LNCaP clone FGC (cell line): Measurements from ENCODE around the gene SCFD2.

Experiments
- DNase-seq: peaks from one replicate; pipeline ENCODE4 v3.0.0-alpha.2; 2011; ENCODE audit warnings: low read depth
- H3K4me3 ChIP-seq: 2 replicates; pipeline ENCODE4 v1.5.1; 2011; ENCODE audit warnings: mild to moderate bottlenecking, low read depth, low read length, control low read depth
- TF ChIP-seq, protein P1 (sequence below): IDR thresholded peaks from 2 replicates; pipeline ENCODE4 v1.5.1; 2012; ENCODE audit warnings: mild to moderate bottlenecking; ENCODE audit not compliant: control insufficient read depth, insufficient read depth; ENCODE audit errors: extremely low read depth

The SCFD2 gene

GRCh38 chr4:52911684-52912294 lies 454.1 kb downstream of the SCFD2 start:
- TF ChIP-seq, protein P1, sequence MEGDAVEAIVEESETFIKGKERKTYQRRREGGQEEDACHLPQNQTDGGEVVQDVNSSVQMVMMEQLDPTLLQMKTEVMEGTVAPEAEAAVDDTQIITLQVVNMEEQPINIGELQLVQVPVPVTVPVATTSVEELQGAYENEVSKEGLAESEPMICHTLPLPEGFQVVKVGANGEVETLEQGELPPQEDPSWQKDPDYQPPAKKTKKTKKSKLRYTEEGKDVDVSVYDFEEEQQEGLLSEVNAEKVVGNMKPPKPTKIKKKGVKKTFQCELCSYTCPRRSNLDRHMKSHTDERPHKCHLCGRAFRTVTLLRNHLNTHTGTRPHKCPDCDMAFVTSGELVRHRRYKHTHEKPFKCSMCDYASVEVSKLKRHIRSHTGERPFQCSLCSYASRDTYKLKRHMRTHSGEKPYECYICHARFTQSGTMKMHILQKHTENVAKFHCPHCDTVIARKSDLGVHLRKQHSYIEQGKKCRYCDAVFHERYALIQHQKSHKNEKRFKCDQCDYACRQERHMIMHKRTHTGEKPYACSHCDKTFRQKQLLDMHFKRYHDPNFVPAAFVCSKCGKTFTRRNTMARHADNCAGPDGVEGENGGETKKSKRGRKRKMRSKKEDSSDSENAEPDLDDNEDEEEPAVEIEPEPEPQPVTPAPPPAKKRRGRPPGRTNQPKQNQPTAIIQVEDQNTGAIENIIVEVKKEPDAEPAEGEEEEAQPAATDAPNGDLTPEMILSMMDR, result peak; percentile 81
- no peak overlapping the region for H3K4me3 ChIP-seq
- DNase-seq, result peak; percentile 50

- H3K4me3 ChIP-seq, result no peak overlapping the region
- no peak for DNase-seq
- TF ChIP-seq, protein P1, result no peak
Observed at GRCh38 chr4:52910115-52910514, 455.7 kb downstream of the SCFD2 start.

DNA sequence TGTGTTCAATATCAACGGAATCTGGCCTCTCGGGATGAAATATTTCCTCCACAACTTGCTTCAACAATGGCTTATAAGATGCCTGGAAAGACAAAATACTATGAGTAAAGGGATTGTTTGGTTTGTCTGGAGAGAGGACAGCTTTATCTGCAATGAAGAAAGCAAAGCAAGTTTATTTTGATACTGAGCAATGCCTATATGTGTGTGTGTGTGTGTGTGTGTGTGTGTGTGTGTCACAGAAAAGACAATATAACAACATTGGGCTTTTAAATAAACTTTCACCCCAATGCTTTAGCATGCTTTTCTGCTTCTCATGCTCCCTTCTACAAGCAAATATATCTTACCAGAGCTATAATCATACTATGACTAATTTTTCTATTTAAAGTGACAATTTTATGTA lies 458.4 kb downstream of the SCFD2 start:
- TF ChIP-seq, protein P1, result no peak

DNA sequence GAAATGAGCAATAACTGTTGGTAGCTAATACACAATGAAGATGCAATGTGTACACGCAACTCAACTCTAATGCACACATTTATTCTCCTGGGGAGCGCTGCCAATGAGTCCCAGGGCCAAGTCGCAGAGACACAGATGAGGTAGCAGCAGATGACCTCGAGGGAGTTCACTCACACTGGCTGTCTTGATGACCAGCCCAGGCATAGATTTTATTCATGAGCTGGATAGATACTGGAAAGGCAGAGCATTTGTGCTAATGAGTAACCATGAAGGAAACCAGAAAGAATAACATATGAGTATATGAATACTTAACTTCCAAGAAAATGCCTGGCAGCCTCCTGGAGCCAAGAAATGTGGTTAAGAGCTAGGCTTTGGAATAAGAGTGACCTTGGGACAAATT lies 461.4 kb downstream of the SCFD2 start:
- TF ChIP-seq, protein P1, result no peak
- no peak for DNase-seq
- H3K4me3 ChIP-seq, result no peak overlapping the region

More for the DNA sequence above, 458.4 kb downstream of the SCFD2 start:
- no peak overlapping the region for H3K4me3 ChIP-seq
- no peak for DNase-seq

- TF ChIP-seq, protein P1, result no peak
- no peak for DNase-seq
- H3K4me3 ChIP-seq, result no peak overlapping the region
Observed at GRCh38 chr4:52903273-52903672, 462.6 kb downstream of the SCFD2 start.

- H3K4me3 ChIP-seq, result no peak overlapping the region
- TF ChIP-seq, protein P1, result no peak
- DNase-seq, result no peak
Observed at GRCh38 chr4:52894443-52894842, 471.4 kb downstream of the SCFD2 start.

GRCh38 chr4:52892880-52893279 lies 473.0 kb downstream of the SCFD2 start:
- TF ChIP-seq, protein P1, result no peak
- H3K4me3 ChIP-seq, result no peak overlapping the region
- DNase-seq, result no peak
